ENCODE data around the gene PTX3. TPM values are rescaled to one million over a fixed set of nuclear protein-coding genes. Genes with fewer than 3 reads are reported as not detected.

The PTX3 gene
- total RNA-seq, 1 donor from 2014 or later: 16.7 TPM

DNA sequence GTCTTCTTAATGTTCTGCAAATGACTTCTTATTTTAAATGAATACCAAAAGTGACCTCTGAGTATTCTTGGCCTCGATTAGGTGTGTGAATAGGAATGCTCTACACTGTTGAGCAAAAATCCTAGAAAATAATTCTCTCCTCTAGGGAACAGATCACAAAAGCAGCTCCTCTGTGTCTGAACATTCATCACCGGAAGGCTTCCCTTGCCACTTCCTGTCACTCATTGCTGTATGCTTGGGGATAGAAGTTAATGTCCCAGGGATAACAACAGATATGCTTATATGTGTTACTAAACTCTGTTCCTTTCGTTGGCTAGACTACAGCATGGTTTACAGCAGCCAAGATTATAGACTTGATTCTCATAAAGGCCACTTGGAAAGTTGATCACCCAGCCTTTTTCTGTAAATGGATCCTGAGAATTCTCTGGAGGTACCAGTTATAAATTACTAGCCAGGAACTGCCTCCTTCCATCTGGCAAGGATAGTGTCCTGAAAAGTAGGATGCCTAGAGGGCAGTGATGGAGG is 16.0 kb upstream of the PTX3 start:
- FAIRE-seq: no peak

GRCh38 chr3:157423337-157423736 is 13.3 kb upstream of the PTX3 start:
- FAIRE-seq (no peak), DNase-seq (ENCODE audit: low spot score in 2 of 2) (no peak)

More for the DNA sequence above, 16.0 kb upstream of the PTX3 start:
- DNase-seq (ENCODE audit: low spot score in 2 of 2): no peak

DNA sequence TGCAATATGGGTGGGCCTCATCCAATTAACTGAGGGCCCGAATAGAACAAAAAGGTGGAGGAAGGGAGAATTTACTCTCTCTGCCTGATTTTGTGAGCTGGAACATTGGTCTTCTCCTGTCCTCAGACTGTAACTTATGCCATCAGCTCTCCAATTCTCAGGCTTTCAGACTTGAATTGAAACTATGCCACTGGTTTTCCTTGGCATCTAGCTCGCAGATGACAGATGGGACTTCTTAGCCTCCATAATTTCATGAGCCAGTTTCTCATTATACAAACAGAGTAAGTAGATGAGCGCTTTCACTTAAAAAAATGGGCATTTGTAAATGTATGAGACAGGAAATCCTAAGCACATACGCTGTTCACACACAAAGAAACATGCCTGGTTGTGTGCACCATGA is 8.7 kb upstream of the PTX3 start:
- DNase-seq (ENCODE audit: low spot score in 2 of 2) (no peak), FAIRE-seq (no peak)

DNA sequence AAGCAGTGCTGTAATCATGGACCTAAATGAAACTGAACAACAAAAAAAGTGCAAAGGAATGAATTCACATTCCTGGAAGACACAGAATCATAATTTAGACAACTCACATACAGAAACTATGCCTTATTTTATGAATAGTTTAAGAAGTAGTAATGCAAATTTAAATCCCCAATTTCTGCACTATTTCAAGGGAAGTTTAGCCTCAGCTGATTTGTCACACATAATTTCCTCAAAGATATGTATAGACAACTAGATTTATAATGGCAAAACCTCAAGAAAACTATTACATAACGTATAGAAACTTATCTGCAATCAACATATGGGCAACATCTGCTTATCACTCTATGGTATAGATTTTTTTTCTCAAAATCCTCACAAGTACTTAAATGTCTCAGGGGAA is 7.8 kb upstream of the PTX3 start:
- no peak for FAIRE-seq

DNA sequence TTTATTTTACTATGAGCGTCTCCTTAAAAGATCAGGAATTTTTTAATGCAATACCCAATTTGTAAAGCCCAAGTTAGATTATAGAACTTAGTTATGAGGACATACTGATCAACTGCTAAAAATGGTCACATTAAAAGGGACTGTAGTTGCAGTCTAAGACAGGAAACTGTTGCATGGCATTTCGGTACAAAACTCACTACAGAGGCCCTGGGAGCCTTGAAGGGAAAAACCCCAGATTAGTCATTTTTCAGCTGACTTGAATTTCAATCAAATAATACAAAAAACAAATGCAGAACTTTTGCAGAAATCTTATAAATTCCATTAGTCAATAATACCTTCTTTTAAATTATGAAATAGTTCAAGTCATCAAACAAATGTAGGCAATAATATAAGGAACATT is 6.9 kb upstream of the PTX3 start:
- no peak for DNase-seq (ENCODE audit: low spot score in 2 of 2)
- FAIRE-seq: no peak

More for the DNA sequence above, 7.8 kb upstream of the PTX3 start:
- DNase-seq (ENCODE audit: low spot score in 2 of 2): no peak

DNA sequence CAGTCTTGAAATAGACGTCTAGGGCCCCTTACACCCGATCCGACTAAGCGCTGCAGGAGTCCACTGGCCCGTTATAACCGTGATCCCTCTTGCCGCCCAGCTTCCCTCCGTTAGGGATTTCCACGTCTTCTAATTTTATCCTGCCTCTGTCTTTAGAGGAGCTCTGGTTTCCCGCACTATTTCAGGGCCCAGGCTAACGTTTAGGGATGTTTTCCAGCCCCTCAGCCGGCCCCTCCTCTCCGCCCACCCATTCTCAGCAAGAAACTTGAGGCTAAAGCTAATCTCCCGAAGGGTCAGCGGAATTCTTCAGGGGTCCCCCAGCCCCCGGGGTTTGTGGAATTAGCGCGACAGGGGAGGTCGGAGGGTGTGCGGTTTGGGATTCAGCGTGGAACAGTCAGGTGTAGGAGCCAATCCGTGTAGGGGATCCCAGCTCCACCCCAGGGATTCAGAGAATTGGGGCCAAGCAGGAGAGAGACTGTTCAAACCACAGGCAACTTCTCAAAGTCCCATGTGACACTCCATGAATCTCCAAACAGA is 1.6 kb downstream of the PTX3 start:
- FAIRE-seq: no peak

DNA sequence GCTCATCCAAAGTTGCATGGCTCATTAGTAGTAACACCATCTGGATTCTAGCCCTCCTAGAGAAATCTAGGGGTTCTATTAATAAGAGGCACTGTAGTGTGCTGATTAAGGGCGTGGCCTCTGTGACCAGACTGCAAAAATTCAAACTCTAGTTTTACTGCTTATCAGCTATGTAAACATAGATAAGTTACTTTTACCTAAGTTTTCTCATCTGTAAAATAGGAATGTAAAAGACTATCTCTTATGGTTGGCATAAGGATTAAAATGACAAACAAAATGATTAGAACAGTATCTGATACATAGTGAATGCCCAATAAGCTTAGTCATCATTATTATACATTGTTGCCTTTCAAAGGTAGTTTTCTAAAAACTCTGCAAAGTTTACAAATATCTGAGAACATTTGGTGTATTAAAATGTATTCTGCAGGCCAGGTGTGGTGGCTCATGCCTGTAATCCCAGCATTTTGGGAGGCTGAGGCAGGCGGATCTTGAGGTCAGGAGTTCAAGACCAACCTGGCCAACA is 4.5 kb downstream of the PTX3 start:
- FAIRE-seq (no peak), DNase-seq (ENCODE audit: low spot score in 2 of 2) (no peak)

More for the DNA sequence above, 1.6 kb downstream of the PTX3 start:
- DNase-seq (ENCODE audit: low spot score in 2 of 2): no peak

DNA sequence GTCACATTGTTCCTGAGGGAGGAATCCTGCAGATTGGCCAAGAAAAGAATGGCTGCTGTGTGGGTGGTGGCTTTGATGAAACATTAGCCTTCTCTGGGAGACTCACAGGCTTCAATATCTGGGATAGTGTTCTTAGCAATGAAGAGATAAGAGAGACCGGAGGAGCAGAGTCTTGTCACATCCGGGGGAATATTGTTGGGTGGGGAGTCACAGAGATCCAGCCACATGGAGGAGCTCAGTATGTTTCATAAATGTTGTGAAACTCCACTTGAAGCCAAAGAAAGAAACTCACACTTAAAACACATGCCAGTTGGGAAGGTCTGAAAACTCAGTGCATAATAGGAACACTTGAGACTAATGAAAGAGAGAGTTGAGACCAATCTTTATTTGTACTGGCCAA is 6.1 kb downstream of the PTX3 start:
- FAIRE-seq (no peak), DNase-seq (ENCODE audit: low spot score in 2 of 2) (no peak)

GRCh38 chr3:157443905-157444796 is 7.5 kb downstream of the PTX3 start:
- DNase-seq (ENCODE audit: low spot score in 2 of 2) (no peak), FAIRE-seq (no peak)

DNA sequence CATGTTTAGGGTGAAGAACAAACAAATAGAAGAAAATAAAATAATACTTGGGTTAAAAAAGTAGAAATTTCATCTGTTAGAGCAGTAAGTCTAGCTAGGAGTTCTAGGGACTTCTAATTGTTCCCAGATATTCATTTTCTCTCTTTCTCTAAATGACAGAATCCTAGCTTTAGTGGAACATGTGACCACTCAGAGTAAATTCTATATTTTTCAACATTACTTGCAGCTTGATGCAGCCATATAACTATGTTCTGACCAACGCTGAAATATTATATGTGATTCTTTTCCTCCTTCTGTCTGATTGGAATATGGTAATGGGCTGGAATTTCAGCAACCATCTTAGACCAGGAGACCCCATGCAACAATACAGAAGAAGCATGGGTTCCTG is 8.1 kb downstream of the PTX3 start:
- no peak for FAIRE-seq
- DNase-seq (ENCODE audit: low spot score in 2 of 2): no peak

DNA sequence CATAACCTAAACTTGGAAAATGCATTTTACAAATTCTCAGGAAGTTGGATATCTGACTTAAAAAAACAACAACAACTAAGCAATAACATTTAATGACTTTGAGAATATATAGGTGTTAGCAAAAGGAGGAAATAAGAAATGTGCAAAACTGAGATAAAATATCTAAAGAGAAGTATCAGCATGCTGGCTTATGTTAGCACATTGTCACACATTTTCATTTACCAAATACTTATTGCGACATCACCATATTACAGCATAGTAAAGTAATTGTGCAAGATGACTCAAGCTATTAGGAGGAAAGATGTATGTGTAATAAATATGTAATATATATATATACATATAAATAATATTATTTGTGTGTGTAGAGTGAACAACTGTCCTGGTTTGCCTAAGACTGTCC is 9.2 kb downstream of the PTX3 start:
- no peak for FAIRE-seq
- no peak for DNase-seq (ENCODE audit: low spot score in 2 of 2)

DNA sequence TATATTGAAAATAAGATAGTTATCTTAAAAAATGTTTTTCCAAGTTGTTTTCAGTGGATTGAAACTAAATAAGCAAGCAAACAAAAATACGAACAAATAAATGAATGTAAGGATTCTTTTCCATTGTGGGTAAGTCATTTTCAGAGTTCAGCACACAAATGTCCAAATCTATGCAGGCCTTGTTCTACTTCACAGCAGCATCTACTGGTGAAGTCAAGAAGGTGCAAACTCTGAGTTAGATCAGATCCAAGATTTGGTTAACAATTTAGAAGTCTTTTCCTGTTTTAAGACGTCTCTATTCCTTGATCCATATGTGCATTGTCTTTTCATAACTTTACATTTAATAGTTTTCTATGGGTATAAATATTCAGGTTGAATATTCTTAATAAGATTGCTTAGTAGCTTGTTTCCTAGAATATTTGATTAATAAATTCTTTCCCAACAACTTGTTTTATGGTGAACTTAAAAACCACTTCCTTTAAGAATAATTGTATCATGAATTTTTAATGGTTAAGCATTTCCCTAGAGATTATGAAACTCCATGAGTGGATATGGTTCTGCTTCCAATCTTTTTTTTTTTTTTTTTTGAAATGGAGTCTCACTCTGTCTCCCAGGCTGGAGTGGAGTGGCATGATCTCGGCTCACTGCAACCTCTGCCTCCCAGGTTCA is 10.5 kb downstream of the PTX3 start:
- FAIRE-seq: peak; percentile 44
- DNase-seq (ENCODE audit: low spot score in 2 of 2): no peak

GRCh38 chr3:157452097-157452496 is 15.4 kb downstream of the PTX3 start:
- FAIRE-seq (no peak), DNase-seq (ENCODE audit: low spot score in 2 of 2) (no peak)

- no peak for FAIRE-seq
- DNase-seq (ENCODE audit: low spot score in 2 of 2): no peak
These were observed 17.2 kb downstream of the PTX3 start for GRCh38 chr3:157453824-157454223.

DNA sequence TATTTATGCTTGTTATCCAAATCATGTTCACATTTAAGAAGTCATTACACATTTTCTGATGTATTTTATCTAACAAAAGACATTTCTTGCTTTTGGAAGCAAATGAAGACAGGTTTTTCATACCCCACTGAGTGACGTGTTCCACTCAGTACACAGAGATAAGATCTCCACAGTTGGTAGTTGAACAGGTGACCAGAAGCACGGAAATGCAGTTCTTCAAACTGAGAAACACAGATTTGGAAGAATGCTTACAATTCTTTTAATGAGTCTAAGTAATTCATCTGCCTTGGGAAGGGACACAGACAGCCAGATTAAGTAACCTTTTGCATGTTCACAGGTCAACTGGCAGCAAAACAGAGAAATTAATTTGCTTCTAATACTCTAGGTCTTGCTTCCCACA is 23.1 kb downstream of the PTX3 start:
- DNase-seq (ENCODE audit: low spot score in 2 of 2) (no peak), FAIRE-seq (no peak)

DNA sequence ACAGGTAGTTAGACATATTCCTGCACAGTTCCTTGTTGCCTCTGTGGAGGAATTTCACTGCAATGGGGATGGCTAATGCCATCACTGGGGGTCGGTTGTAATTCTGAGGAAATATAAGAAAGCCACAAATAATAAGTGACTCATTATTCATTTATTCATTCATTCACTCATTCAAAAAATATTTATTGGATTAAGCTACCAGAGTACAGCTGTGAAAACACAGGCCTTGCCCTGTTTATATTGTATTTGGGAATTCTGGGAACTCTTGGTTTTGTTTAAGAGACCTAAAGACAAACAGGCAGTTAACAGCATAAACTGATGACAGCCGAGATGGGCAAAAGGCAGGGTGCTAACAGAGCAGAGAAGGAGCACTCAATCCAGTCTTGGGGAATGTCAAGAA is 23.6 kb downstream of the PTX3 start:
- FAIRE-seq (no peak), DNase-seq (ENCODE audit: low spot score in 2 of 2) (no peak)

DNA sequence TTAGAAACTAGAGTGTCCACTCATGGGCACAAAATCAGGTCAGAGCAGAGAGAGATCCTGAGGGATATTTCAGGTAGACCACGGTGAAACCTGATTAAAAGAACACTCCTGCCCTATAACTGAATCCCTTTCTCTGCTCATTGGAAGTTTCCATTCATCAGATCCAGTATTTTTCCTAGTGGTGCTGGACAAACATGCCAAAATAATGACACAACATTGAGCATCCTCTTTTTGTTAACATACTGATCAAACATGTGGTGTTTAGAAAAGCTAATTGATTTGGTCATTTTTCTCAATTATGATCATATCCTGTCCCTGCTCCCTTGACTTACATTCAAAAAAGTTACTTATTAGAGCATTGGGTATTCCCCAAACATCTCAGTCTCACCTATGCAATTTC is 27.2 kb downstream of the PTX3 start:
- DNase-seq (ENCODE audit: low spot score in 2 of 2) (no peak), FAIRE-seq (no peak)

DNA sequence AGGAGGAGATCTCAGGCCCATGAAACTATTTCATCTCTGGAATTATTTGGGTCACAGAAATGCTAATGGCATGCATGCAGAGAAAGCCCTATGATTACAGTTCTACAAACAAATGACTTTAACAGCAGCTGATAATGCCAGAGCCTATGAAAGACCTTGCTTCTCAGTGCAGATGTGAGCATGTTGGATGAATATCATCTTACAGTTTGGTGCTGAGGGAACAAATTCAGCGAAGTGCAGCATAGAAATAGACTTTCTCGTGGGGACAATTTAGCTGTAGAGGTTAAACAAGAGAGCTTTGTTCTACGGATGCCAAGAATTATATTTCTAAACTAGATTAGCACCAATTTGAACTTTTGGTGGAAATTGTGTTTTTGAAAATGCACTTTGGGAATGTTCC is 27.7 kb downstream of the PTX3 start:
- no peak for FAIRE-seq

GRCh38 chr3:157465741-157466140 is 29.1 kb downstream of the PTX3 start:
- DNase-seq (ENCODE audit: low spot score in 2 of 2): no peak
- no peak for FAIRE-seq

More for the DNA sequence above, 27.7 kb downstream of the PTX3 start:
- no peak for DNase-seq (ENCODE audit: low spot score in 2 of 2)

DNA sequence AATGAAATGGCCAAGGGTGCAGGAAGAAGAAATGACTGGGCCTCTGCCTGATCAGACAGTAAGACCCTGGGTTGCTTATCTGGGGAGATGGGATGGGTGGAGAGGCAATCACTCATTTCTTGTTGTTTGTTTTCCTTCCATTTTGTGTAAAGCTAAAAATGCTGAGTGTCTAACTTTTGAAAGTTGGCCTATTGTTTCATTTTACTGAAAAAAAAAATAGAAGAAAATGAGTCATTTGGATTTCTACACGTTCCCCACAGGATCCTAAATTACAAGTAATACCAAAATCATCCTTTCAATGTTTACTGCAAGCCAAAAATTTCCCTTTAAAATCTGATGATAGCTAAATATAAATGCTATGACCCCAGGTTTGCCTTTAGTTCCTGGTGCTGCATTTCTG is 30.6 kb downstream of the PTX3 start:
- no peak for DNase-seq (ENCODE audit: low spot score in 2 of 2)
- no peak for FAIRE-seq

Measured in frontal cortex (tissue), 4 donors.